T-helper 17 cell (primary cell): Measurements from ENCODE around the gene C10orf62. TPM values are rescaled to one million over a fixed set of nuclear protein-coding genes. Genes with fewer than 3 reads are reported as not detected.

ENCODE experiments used
- ATAC-seq: fragments of 150-1000 bp; cut with Tn5 transposase; 2 replicates; pipeline ENCODE4 v1.10.0; 2021; ENCODE audit warnings: mild to moderate bottlenecking, moderate library complexity
- DNase-seq, 3 donors: peaks; one replicate each; pipeline versions ENCODE4 v3.0.0 to v3.0.0-alpha.2; 2020 to 2021
- H3K9me3 ChIP-seq: one replicate; pipeline ENCODE4 v1.7.0; 2013; ENCODE audit warnings: low read length, mild to moderate bottlenecking; ENCODE audit not compliant: control insufficient read depth, poor library complexity, severe bottlenecking
- H3K27ac Mint-ChIP-seq: one replicate; pipeline ENCODE4 v1.8.0; 2022; ENCODE audit warnings: mild to moderate bottlenecking, moderate library complexity, mixed read lengths
- H3K27me3 Mint-ChIP-seq: one replicate; pipeline ENCODE4 v1.8.0; 2022; ENCODE audit warnings: mixed read lengths
- H3K36me3 Mint-ChIP-seq: one replicate; pipeline ENCODE4 v1.8.0; 2022; ENCODE audit warnings: low read depth, mixed read lengths
- H3K4me1 Mint-ChIP-seq: one replicate; pipeline ENCODE4 v1.8.0; 2022; ENCODE audit warnings: mild to moderate bottlenecking, mixed read lengths
- H3K4me3 Mint-ChIP-seq: one replicate; pipeline ENCODE4 v1.8.0; 2022; ENCODE audit warnings: mild to moderate bottlenecking, moderate library complexity, mixed read lengths
- total RNA-seq, 4 donors: library from RNA in 2 of 4; stranded (reverse) in 2 of 4; gene quantifications; one replicate each; pipeline ENCODE4 v1.2.3 and lab custom pipeline; 2022 to 2026

The C10orf62 gene
- total RNA-seq, 2 donors from 2014 or later = not detected

- DNase-seq (no peak), ATAC-seq (no peak)
- no peak overlapping the region for H3K27ac Mint-ChIP-seq
- no peaks in the 10 kb centered on the region for H3K36me3 Mint-ChIP-seq
- no peak overlapping the region for H3K4me3 Mint-ChIP-seq
- H3K27me3 Mint-ChIP-seq = peaks cover 2% of the 10 kb centered on the region
- H3K9me3 ChIP-seq = no peaks in the 10 kb centered on the region
- peaks cover 3% of the 10 kb centered on the region for H3K4me1 Mint-ChIP-seq
These were observed 4.6 kb upstream of the C10orf62 start for GRCh38 chr10:97584798-97585438.

DNA sequence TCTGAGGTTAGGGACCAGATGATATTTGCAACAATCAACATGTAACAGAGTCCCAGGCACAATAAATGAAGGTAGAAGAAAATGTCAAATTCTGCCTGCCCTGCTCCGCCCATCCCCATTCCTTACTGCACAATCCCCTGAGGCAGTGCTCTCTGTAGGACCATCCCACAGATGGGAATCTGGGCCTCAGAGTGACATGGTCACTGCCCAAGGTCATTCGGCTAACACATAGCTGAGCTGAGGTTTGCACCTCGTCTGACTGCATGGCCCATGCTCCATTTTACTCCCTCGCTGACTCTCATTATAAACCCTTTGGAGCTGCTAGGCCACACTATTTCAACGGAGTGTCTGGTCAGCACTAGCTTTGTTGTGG, 4.1 kb upstream of the C10orf62 start:
- no peak for ATAC-seq
- DNase-seq = no peak
- Mint-ChIP-seq H3K4me3 (no peak overlapping the region), H3K36me3 (no peaks in the 10 kb centered on the region), H3K27me3 (no peaks in the 10 kb centered on the region), H3K27ac (no peak overlapping the region), H3K4me1 (no peaks in the 10 kb centered on the region)
- no peaks in the 10 kb centered on the region for H3K9me3 ChIP-seq

GRCh38 chr10:97587183-97587582, 2.3 kb upstream of the C10orf62 start:
- H3K9me3 ChIP-seq = no peaks in the 10 kb centered on the region
- ATAC-seq (no peak), DNase-seq (no peak)
- H3K4me1 Mint-ChIP-seq = no peaks in the 10 kb centered on the region
- no peaks in the 10 kb centered on the region for H3K27me3 Mint-ChIP-seq
- no peak overlapping the region for H3K27ac Mint-ChIP-seq
- no peaks in the 10 kb centered on the region for H3K36me3 Mint-ChIP-seq
- H3K4me3 Mint-ChIP-seq = no peak overlapping the region

- peak; percentile 12 for ATAC-seq
- Mint-ChIP-seq H3K4me3 (no peak overlapping the region), H3K4me1 (no peaks in the 10 kb centered on the region), H3K36me3 (no peaks in the 10 kb centered on the region), H3K27ac (no peak overlapping the region), H3K27me3 (no peaks in the 10 kb centered on the region)
- no peaks in the 10 kb centered on the region for H3K9me3 ChIP-seq
- no peak for DNase-seq
These were observed 694 bp downstream of the C10orf62 start for GRCh38 chr10:97590082-97590747.

GRCh38 chr10:97590748-97591495, 1.4 kb downstream of the C10orf62 start:
- ATAC-seq = no peak
- no peak overlapping the region for H3K4me3 Mint-ChIP-seq
- DNase-seq = no peak
- H3K4me1 Mint-ChIP-seq = no peaks in the 10 kb centered on the region
- H3K27ac Mint-ChIP-seq = peak overlapping the region; percentile 49
- H3K27me3 Mint-ChIP-seq = no peaks in the 10 kb centered on the region
- H3K9me3 ChIP-seq = no peaks in the 10 kb centered on the region
- no peaks in the 10 kb centered on the region for H3K36me3 Mint-ChIP-seq

DNA sequence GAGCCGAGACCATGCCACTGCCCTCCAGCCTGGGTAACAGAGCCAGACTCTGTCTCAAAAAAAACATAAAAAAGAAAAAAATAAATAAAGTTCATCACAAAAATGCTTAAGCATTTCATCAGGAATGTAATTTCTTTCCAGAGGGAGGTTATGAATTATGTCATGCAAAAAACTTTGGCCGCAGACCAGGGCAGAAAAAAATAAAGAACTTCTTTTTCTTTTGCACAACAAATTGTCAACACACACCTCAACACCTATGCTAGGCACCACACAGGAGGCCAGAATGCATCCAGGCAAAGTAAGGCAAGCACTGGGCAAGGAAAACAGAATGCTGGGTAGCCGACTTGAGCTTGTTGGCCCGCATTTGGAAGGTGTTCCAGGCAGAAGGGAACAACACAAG, 3.9 kb downstream of the C10orf62 start:
- Mint-ChIP-seq H3K4me1 (peaks cover 4% of the 10 kb centered on the region), H3K36me3 (no peaks in the 10 kb centered on the region), H3K27ac (no peak overlapping the region), H3K4me3 (no peak overlapping the region), H3K27me3 (no peaks in the 10 kb centered on the region)
- H3K9me3 ChIP-seq = no peaks in the 10 kb centered on the region
- DNase-seq = no peak
- ATAC-seq = no peak

GRCh38 chr10:97596101-97597082, 6.9 kb downstream of the C10orf62 start:
- Mint-ChIP-seq H3K4me1 (peaks cover 5% of the 10 kb centered on the region), H3K27ac (no peak overlapping the region), H3K4me3 (no peak overlapping the region), H3K27me3 (no peaks in the 10 kb centered on the region), H3K36me3 (no peaks in the 10 kb centered on the region)
- no peak for ATAC-seq
- no peaks in the 10 kb centered on the region for H3K9me3 ChIP-seq
- DNase-seq = no peak

GRCh38 chr10:97597778-97598177, 8.3 kb downstream of the C10orf62 start:
- DNase-seq (no peak), ATAC-seq (no peak)
- H3K9me3 ChIP-seq = no peaks in the 10 kb centered on the region
- Mint-ChIP-seq H3K4me1 (peaks cover 5% of the 10 kb centered on the region), H3K27ac (no peak overlapping the region), H3K36me3 (no peaks in the 10 kb centered on the region), H3K27me3 (no peaks in the 10 kb centered on the region), H3K4me3 (no peak overlapping the region)

GRCh38 chr10:97598407-97599271, 9.1 kb downstream of the C10orf62 start:
- no peaks in the 10 kb centered on the region for H3K27me3 Mint-ChIP-seq
- H3K9me3 ChIP-seq = no peaks in the 10 kb centered on the region
- DNase-seq = no peak
- H3K36me3 Mint-ChIP-seq = no peaks in the 10 kb centered on the region
- no peak overlapping the region for H3K4me3 Mint-ChIP-seq
- no peak for ATAC-seq
- peaks cover 5% of the 10 kb centered on the region for H3K4me1 Mint-ChIP-seq
- H3K27ac Mint-ChIP-seq = no peak overlapping the region

GRCh38 chr10:97599272-97599619, 9.7 kb downstream of the C10orf62 start:
- no peak for DNase-seq
- no peaks in the 10 kb centered on the region for H3K9me3 ChIP-seq
- Mint-ChIP-seq H3K27me3 (no peaks in the 10 kb centered on the region), H3K4me1 (peaks cover 5% of the 10 kb centered on the region), H3K36me3 (no peaks in the 10 kb centered on the region), H3K27ac (no peak overlapping the region), H3K4me3 (no peak overlapping the region)
- no peak for ATAC-seq

DNA sequence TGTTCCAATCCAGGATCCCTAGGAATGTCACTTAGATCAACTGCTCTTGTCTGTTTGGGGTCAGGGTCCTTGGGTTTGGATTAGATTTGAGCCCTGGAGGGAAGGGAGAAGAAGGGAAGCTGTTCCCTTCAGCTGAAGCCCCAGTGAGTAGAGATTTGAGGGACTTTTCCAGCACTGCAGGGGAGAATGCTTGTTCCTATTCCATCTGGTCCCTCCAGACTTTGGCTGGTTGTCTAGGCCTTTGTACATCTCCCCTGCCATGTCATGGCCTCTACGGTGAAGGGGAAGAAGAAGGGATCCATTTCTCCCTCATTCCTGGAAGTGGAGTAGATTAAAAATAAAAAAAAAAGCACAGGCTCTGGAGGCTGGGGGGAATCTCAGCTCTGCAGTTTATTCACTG, 11.1 kb downstream of the C10orf62 start:
- H3K4me1 Mint-ChIP-seq = peaks cover 5% of the 10 kb centered on the region
- H3K27me3 Mint-ChIP-seq = no peaks in the 10 kb centered on the region
- DNase-seq (no peak), ATAC-seq (no peak)
- H3K4me3 Mint-ChIP-seq = no peak overlapping the region
- H3K9me3 ChIP-seq = no peaks in the 10 kb centered on the region
- no peaks in the 10 kb centered on the region for H3K36me3 Mint-ChIP-seq
- no peak overlapping the region for H3K27ac Mint-ChIP-seq
